IPS-18a (cell line): Measurements from ENCODE around the gene KDM3B.

ENCODE experiments used
- H3K27ac ChIP-seq: one replicate; pipeline ENCODE4 v1.5.1; 2013; ENCODE audit warnings: low read length
- H3K27me3 ChIP-seq: one replicate; pipeline ENCODE4 v1.6.1; 2013; ENCODE audit warnings: mild to moderate bottlenecking, low read length; ENCODE audit not compliant: control insufficient read depth, insufficient read depth
- H3K36me3 ChIP-seq: one replicate; pipeline ENCODE4 v1.6.1; 2013; ENCODE audit warnings: low read depth, low read length; ENCODE audit not compliant: control insufficient read depth
- H3K4me1 ChIP-seq: one replicate; pipeline ENCODE4 v1.6.1; 2013; ENCODE audit warnings: low read depth, low read length; ENCODE audit not compliant: control insufficient read depth
- H3K4me3 ChIP-seq: one replicate; pipeline ENCODE4 v1.5.1; 2013; ENCODE audit warnings: low read length
- H3K9ac ChIP-seq: one replicate; pipeline ENCODE4 v1.6.1; 2013; ENCODE audit warnings: mild to moderate bottlenecking, low read length, moderate library complexity
- H3K9me3 ChIP-seq: one replicate; pipeline ENCODE4 v1.6.1; 2013; ENCODE audit warnings: low read depth, low read length; ENCODE audit not compliant: control insufficient read depth

The KDM3B gene

DNA sequence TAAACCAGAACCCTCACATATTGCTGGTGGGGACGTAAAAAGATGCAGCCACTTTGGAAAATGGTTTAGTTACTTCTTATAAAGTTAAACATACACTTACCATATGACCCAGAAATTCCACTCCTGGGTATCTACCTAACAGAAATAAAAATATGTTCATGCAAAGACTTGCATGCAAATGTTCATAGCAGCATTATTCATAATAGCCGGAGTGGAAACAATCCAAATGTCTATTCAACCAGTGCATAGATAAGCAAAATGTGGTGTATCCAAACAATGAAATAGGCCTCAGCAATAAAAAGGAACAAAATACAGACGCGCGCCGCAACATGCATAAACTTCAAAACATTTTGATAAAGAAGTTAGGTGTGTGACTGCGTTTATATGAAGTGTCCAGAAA, 124.4 kb downstream of the KDM3B start:
- Histone ChIP-seq H3K9me3 (no peaks in the 10 kb centered on the region), H3K9ac (no peak overlapping the region), H3K4me3 (no peak overlapping the region), H3K27me3 (no peaks in the 10 kb centered on the region), H3K27ac (no peak overlapping the region), H3K4me1 (no peaks in the 10 kb centered on the region), H3K36me3 (no peaks in the 10 kb centered on the region)

DNA sequence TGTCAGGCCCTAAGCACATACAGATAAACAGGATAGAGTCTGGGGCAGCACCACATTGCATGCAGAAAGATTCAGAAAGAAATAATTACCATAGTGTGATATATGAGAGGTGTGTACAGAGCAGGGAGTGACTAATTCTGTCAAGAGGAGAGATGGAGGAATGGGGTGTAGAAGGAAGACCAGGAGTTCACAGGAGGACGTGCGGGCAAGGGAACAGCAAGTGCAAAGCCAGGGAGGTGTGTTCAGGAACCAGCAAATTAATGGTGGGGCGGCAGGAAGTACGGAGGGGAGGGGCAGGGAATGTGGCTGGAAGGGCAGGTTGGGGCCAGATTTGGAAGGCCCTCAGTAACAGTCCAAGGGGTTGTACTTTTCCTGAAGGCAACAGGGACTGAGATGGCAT, 130.2 kb downstream of the KDM3B start:
- no peak overlapping the region for H3K27ac ChIP-seq
- no peaks in the 10 kb centered on the region for H3K36me3 ChIP-seq
- H3K4me1 ChIP-seq = peaks cover 4% of the 10 kb centered on the region
- H3K9ac ChIP-seq = no peak overlapping the region
- H3K4me3 ChIP-seq = no peak overlapping the region
- no peaks in the 10 kb centered on the region for H3K27me3 ChIP-seq
- no peaks in the 10 kb centered on the region for H3K9me3 ChIP-seq
